ENCODE data around the gene TCTN2.

TCTN2 gene

DNA sequence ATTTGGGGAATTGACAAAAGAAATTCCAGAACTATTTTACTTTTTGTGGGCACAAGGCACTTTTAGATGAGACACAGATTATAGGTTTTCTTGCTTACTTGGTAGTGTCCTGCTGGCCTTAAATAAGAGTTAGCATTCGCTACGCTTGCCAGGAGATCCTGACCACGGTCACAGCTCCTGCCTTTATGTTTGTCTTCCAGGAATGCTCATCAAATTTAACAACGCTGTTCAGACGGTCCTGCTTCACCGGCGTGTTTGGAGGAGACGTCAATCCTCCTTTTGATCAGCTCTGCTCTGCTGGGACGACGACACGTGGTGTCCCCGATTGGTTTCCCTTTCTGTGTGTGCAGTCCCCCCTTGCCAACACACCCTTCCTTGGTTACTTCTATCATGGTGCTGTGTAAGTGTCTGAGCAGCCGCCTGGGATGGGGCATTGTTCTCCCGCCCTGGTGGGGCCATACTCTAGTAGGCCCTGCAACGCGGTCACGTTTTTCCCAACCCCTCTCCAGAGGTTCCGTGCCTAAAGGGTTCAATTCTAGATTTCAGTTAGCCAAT is 15.8 kb downstream of the TCTN2 start:
- DNase-seq (ENCODE audit: low read depth) = no peak

DNA sequence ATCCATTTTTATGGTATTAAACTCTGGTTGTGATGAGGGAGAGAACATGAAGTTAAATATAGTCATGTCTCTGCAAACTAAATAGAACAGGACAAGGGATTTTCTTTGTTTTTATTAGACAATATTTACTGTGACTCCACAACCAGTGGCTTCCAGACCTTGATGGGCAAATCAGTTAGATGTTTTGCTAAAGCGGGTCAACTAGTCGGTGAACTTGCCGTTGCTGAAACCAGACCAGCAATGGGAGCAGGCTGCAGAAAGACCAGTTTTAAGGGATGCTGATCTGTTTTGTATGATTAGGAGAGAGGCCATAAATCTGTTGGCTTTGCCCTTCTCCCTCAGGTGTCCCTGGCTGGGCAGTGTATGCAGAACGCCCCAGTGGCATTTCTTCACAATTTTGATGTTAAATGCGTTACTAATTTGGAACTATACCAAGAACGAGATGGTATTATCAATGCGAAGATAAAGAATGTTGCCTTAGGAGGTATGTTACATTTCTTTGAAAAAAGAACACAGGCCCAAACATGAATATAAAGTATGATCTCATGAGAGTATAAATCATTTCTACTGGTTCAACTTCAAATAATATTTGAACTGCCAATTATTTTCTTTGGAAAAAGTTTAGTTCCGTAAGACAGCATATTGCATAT is 19.4 kb downstream of the TCTN2 start:
- no peak for DNase-seq (ENCODE audit: low read depth)

DNA sequence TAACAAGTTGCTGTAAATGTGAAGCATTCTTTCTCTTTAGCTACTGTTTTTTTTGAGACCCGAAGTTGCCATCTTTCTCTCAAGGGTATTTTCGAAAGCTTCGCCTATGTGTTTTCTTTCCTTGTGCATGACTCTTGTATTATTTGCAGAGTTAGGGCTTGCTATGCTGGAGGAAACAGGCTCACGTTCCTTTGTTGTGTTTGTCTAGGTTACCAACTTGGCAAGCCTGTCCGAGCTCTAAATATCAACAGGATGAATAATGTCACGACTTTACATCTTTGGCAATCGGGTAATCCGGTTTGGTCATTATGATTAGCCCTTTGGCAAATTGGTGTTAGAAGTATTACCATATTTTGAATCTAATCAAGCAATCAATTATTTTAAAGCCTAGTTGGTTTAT is 25.3 kb downstream of the TCTN2 start:
- no peak for DNase-seq (ENCODE audit: low read depth)

DNA sequence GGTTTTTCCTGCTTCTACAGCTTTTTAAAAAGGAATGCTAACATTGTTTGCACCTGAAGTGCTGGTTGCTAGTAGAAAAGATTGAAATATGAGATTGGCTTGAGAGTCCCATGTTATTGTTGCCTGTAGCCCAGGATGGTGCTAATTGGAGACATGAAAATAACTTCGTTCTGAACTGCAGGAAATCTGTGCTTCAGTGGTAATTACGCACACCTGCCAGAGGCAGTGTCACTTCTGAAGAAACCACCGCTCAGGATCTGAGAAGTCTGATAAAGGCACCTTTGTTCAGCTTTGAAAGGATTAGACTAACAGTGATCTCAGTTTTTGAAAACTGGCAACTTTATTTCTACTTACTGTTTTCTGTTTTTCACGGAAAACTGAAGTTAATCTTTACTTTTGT is 25.7 kb downstream of the TCTN2 start:
- DNase-seq (ENCODE audit: low read depth) = no peak

DNA sequence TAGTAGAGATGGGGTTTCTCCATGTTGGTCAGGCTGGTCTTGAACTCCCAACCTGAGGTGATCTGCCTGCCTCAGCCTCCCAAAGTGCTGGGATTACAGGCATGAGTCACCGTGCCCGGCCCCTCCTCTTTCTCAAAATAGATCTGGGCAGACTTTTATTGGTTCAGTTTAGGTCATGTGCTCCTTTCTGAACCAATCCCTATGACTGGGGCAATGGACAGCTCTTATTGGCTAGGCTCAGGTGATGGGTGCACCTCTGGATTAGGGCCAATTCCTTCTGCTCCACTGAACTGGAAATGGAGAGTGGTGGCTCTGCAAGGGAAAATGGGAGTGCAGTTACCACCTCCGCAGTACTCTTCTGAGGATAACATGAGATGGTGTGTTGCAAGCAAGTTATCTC is 35.0 kb downstream of the TCTN2 start:
- no peak for DNase-seq (ENCODE audit: low read depth)

DNA sequence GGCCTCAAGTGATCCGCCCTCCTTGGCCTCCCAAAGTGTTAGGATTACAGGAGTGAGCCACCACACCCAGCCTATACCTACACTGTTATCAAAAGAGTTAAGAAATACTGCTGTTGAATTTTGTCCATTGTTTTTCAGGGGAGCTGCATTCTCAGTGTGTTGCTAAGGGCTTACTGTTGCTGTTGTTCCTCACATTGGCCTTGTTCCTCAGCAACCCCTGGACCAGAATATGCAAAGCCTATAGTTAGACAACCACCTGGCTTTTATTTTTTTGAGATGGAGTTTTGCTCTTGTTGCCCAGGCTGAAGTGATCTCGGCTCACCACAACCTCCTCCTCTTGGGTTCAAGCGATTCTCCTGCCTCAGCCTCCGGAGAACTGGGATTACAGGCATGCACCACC is 36.6 kb downstream of the TCTN2 start:
- no peak for DNase-seq (ENCODE audit: low read depth)

DNA sequence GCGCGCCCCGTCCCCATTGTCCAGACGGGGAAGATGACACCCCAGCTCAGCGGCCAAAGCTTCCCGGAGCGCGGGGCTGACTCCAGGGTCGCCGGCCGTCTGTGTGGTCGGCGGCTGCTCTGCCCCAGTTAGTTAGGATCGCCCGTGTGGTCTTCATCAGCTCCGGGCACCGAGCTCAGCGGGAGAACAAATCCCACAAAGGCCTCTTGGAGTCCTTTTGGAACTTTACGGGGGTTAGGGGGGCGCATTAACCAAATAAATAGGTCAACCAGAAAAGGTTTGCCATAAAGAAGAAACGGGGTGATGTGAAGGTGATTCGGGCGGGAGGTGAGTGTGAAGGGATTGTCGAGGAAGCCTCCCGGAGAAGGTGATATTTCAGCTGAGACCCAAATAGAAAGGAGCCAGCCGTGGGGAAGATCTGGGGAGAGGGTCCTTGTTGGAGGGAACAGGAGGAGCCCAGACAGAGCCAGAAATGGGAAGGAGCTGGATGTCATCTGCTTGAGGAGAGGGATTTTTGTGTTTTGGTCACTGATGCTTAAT is 41.9 kb downstream of the TCTN2 start:
- no peak for DNase-seq (ENCODE audit: low read depth)

DNA sequence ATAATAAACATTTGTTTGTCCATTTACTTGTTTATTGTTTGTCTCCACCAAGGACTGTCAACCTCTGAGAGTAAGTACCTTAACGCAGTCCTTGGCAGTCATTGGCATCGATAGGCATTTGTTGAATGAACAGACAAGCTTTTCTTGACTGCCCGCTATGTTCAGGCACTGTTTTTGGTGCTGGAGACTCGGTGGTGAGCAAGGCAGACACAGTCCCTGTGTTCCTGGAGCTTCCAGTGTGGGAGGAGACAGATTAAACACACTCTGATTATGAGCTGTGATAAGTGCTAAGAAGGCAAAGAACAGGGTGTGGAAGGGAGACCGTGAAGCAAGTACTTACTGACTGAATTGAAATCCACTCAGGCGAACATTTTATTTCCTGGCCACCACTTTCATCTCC is 42.5 kb downstream of the TCTN2 start:
- DNase-seq (ENCODE audit: low read depth) = no peak

DNA sequence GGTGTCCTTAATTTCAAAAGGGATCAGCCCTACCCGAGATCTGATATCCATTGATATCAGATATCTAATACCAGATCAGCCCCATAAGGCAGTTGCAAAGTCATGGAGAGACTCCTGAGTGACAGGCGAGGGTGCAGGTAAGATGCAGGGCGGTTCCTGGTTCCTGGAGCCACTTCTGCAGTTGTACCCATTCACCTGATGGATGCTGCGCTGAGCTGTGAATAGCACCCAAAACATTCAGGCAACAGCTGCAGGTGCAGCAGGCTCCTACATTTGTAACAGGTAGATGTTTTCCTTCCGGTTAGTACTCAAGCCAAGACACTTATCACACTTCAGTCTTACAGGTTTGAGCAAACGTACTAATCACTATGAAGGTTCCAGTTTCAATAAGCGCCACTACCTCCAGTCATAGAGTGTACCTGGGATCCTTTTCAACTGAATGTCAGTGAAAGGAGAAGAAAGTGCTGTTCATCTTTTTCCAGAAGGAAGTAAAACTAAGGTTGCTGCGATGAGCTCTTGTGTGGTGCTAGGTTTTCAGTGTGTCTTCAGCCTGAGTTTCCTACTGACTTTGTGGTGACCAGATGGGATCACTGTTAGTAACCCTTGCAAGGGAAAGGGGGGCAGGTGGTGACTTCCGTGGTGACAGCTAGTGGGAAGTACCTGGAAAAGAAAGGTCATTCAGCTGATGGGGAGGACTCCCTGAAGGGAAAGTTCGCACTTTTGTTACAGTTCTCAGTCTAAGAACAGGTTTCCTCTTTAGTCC is 43.1 kb downstream of the TCTN2 start:
- DNase-seq (ENCODE audit: low read depth) = no peak

DNA sequence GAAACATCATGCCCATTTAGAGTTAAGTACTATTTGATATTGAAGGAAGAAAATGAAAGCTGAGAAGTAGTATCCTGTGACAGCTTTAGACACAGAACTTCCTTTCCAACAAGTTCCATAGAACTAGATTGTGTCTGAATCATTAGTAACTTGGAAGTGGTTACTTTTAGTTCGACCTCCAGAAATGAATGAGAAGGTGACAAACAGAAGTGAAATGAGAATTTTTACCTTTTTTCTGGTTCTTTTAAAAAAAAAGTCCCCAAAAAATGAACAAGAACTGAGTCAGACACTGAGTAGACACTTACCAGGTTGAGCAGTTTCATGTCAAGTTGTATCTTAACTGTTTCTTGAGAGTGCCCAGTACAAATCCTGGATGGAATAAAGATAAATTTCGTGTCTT is 44.3 kb downstream of the TCTN2 start:
- no peak for DNase-seq (ENCODE audit: low read depth)

DNA sequence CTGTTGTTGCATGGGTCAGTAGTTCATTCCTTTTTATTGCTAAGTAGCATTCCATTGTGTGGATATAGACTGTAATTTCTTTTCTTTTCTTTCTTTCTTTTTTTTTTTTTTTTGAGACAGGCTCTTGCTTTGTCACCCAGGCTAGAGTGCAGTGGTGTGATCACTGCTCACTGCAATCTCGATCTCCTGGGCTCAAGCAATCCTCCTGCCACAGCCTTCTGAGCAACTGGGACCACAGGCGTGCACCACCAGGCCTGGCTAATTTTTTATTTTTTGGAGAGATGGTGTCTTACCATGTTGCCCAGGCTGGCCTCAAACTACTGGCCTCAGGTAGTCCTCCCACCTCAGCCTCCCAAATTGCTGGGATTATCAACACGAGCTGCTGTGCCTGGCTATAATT is 46.4 kb downstream of the TCTN2 start:
- no peak for DNase-seq (ENCODE audit: low read depth)

DNA sequence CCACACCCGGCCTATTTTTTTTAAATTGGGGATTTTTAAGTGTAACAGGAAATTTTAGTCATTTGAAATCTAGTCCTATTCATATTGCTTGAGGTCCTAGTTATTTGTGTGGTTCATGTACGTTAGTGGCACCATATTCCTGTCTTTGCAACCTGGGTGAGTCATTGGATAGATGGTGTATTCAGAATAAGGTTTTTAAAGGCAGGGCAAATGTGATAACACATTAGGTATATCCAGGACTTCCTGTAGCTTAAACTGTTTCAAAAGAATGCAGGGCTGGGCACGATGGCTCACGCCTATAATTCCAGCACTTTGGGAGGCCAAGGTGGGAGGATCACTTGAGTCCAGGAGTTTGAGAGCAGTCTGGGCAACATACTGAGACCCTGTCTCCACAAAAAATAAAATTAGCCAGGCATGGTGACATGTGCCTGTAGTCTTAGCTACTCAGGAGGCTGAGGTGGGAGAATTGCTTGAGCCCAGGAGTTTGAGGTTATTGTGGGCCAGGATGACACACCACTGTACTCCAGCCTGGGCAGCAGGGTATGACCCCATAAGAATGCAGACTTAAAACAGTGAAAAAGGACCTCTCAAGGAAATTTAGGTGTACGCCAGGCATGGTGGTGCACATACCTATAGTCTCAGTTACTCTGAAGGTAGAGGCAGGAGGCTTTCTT is 49.4 kb downstream of the TCTN2 start:
- no peak for DNase-seq (ENCODE audit: low read depth)

DNA sequence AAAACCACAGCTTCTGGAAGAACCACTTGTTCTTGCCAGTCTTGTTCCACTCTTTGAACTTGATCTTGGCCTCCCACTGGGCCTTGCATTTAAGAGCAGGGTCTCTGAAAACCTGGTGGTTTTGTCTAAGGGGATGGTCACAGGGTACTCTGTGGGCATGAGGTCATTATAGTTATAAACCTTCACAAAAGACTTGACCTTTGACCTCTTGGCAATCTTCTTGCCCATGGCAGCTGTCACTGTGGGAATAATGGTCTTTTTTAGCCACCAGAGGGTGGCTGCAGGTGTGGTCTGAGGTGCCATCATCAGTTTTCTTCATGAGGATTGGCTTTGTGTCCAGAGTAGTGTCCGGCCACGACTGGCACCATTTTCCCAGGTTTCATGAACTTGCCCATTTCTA is 50.3 kb downstream of the TCTN2 start:
- DNase-seq (ENCODE audit: low read depth) = no peak

DNA sequence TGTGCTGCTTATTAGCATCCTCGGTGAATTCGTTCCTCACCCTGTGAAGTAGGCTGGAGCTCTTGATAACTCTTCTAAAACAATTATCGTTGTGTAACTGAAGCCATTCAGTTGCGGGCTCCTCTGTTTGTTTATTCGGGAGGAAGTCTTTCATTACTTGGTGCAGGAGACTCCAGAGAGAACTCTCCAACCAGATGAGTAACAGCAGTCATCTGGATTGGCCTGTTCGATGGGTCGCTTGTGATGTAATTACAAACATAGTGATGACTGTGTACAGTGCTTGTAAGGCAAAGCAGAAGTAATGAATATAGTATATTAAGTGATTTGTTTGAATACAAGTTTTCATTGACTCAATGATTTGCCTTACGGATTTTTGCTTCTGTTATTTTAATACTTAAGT is 52.1 kb downstream of the TCTN2 start:
- no peak for DNase-seq (ENCODE audit: low read depth)

DNA sequence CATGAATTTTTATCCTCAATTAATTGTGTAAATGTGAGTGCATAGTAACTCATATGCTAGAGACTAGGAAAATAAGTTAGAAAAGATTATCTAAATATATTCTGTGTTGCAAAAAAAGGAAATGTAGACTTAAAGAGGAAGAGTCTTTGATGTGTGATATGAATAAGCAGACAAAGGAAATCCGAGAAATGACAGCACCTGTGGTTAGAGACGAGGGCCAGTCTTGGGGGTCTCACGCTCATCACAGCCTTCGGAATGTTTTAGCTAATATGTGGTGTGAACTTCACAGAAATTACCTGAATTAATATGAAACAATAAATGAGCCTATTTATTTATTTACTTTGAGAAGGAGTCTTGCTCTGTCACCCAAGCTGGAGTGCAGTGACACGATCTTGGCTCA is 52.9 kb downstream of the TCTN2 start:
- DNase-seq (ENCODE audit: low read depth) = no peak

DNA sequence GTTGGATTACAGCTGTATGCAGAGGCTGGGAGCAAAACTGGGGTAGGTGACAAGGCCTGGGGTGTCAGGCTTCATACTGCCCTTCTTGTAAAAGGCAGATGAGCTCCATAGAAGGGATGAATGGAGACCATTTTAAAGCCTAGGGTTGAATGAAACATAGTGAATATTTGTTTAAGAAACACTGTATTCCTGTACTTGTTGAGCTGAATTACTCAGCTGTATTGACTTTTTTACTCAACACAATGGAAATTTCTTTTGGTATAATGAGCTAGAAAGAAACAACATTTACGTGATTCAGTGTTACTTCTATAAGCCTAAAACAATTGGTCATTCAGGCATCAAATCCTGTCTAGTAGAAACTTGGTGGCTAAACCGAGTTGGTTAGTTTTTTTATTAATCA is 55.3 kb downstream of the TCTN2 start:
- no peak for DNase-seq (ENCODE audit: low read depth)

DNA sequence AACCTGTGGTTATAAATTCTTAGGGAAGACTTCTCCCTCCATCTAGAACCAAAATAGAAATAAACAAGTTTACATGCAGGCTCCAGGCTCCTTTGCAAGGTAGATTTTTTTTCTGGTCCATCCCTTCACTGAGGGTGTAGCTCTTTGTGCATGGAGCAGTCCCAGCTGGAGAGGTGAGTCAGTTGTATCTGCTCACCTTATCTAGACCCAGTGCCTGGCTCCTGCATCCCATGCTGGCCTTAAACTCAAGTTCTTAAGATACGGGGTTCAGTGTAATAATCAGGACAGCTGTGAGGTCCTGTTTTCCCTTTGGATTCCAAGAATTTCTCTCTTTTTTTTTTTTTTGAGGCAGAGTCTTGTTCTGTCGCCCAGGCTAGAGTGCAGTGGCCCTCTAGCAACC is 56.0 kb downstream of the TCTN2 start:
- no peak for DNase-seq (ENCODE audit: low read depth)

DNA sequence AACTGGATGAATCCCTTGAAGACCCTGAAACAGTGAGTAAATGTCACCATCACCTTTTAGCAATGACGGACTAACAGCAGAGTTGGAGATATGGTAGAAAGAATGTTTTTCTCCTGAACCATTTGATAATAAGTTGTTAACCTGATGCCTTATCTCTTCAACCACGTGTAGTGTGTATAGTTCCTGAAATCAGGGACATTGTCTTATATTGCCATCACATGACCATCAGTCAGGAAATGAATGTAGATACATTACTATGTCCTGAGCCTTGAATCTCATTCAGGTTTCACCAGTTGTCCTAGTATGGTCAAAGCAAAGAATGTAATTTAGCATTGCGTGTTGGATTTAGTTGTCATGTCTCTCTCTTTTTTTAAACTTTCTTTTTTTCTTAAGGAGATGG is 57.0 kb downstream of the TCTN2 start:
- no peak for DNase-seq (ENCODE audit: low read depth)

DNA sequence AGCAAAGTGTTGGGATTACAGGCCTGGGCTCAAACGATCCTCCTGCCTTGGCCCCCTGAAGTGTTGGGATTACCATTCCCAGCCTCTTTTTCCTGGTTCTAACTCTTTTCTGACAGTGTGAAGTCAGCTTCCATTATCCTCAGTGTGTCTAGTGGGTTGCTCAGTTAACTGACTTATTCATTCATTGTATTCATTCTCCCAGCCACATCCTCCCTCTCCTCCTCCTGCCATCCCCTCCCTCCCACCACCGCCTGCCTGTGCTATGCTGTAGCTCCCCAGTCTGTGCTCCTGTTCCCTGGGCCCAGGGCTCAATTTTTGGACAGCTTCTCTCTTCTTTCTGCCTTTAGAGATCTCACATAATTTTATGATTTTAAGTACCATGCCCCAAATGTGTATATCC is 60.7 kb downstream of the TCTN2 start:
- DNase-seq (ENCODE audit: low read depth) = no peak

DNA sequence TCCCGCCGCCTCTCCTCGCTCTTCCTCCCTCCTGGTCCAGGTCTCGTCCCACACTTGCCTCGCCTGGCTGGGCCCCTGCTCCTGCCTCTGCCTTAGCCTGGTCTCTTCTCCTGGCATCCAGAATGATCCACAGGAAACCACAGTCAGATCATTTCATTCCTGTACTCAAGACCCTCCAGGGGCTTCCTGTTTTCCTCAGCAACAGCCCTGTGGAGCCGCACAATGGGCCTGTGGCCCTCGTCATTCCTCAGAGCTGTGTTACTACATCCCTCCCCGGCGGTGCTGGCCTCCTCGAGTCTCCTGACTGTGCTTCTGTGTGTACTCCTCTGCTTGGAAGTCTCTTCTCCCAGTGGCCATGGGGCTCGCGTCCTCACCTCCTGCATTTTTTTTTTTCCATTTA is 61.3 kb downstream of the TCTN2 start:
- no peak for DNase-seq (ENCODE audit: low read depth)

DNA sequence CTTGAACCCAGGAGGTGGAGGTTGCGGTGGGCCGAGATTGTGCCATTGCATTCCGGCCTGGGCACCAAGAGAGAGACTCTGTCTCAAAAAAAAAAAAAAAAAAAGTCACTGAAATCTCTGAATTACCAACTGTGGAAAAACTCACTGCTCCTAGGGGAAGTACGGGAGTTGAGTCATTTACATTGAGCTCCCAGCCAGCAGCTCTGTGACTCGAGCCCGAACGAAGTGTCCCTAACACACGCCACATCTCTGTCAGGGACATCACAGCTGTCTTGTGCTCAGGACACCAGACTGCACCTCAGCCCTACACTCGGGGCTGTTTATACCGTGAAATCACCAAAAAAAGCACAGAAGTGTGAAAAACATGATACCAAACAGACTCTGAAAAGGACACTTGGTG is 62.3 kb downstream of the TCTN2 start:
- DNase-seq (ENCODE audit: low read depth) = no peak

DNA sequence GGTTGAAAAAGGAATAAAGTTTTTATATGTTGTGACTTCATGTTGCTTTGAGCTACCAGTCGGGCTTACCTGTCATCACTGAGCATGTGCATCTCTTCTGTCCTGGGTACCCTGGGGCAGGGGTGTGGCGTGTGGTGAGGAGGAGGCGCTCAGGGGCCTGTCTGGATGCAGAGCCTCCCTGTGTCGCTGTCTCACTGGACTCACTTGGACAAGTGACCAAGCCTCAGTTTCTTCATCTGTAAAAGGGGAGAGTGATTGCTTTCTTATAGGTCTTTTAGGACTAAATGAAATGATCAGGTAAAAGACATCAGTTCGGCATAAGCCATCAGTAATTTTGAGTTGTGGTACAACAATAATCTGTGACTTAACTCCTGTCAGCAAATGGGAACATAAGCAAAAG is 63.4 kb downstream of the TCTN2 start:
- no peak for DNase-seq (ENCODE audit: low read depth)

All from GM04504 (cell line).